GM06990 (cell line): ENCODE data around the gene RBM12.

Experiments used
- DNase-seq: peaks from one replicate; pipeline ENCODE4 v3.0.0-alpha.2; 2011; ENCODE audit not compliant: insufficient read length; ENCODE audit errors: extremely low read depth
- H3K27me3 ChIP-seq: replicated peaks from 2 replicates; pipeline ENCODE4 v1.6.0; 2011; ENCODE audit warnings: low read length; ENCODE audit not compliant: control insufficient read depth, insufficient read depth
- H3K36me3 ChIP-seq: 2 replicates; pipeline ENCODE4 v1.5.1; 2011; ENCODE audit warnings: low read length; ENCODE audit not compliant: control insufficient read depth, insufficient read depth
- H3K4me3 ChIP-seq: replicated peaks from 2 replicates; pipeline ENCODE4 v1.5.1; 2011; ENCODE audit warnings: low read depth, mild to moderate bottlenecking, control low read depth, low read length
- CTCF ChIP-seq: IDR thresholded peaks from 2 replicates; pipeline ENCODE4 v1.5.1; 2011; ENCODE audit warnings: low read length, control low read depth, mild to moderate bottlenecking, inconsistent platforms; ENCODE audit not compliant: insufficient read depth, poor library complexity, severe bottlenecking

Gene RBM12

GRCh38 chr20:35599776-35600120 is 65.0 kb downstream of the RBM12 start:
- DNase-seq, result no peak
- no peaks in the 10 kb centered on the region for H3K36me3 ChIP-seq
- H3K4me3 ChIP-seq, result no peak overlapping the region
- TF ChIP-seq CTCF, result no peak
- peaks cover 1% of the 10 kb centered on the region for H3K27me3 ChIP-seq
